Measurements from ENCODE around the gene IZUMO4.

IZUMO4 gene

GRCh38 chr19:2120821-2121220 lies 24.1 kb downstream of the IZUMO4 start:
- TF ChIP-seq CTCF (IDR thresholded peaks at IDR 0.05; ENCODE audit: low read depth, low read length), result no peak
- no peaks in the 10 kb centered on the region for H3K9me3 ChIP-seq
- no peak for DNase-seq
- H3K36me3 ChIP-seq, result peaks cover 85% of the 10 kb centered on the region
- H3K4me1 ChIP-seq, result no peaks in the 10 kb centered on the region
- H3K27me3 ChIP-seq, result no peaks in the 10 kb centered on the region
- H3K4me3 ChIP-seq (ENCODE audit: low read depth, low read length), result no peak overlapping the region

GRCh38 chr19:2121416-2122051 lies 24.8 kb downstream of the IZUMO4 start:
- no peaks in the 10 kb centered on the region for H3K4me1 ChIP-seq
- no peak for TF ChIP-seq CTCF (IDR thresholded peaks at IDR 0.05; ENCODE audit: low read depth, low read length)

GRCh38 chr19:2122251-2122650 lies 25.5 kb downstream of the IZUMO4 start:
- TF ChIP-seq CTCF (IDR thresholded peaks at IDR 0.05; ENCODE audit: low read depth, low read length), result no peak
- Histone ChIP-seq H3K4me1 (no peaks in the 10 kb centered on the region), H3K36me3 (peaks cover 81% of the 10 kb centered on the region), H3K4me3 (ENCODE audit: low read depth, low read length) (no peak overlapping the region), H3K27me3 (no peaks in the 10 kb centered on the region), H3K9me3 (no peaks in the 10 kb centered on the region)
- DNase-seq, result no peak

More at GRCh38 chr19:2121416-2122051, 24.8 kb downstream of the IZUMO4 start:
- peaks cover 82% of the 10 kb centered on the region for H3K36me3 ChIP-seq
- H3K27me3 ChIP-seq, result no peaks in the 10 kb centered on the region
- H3K4me3 ChIP-seq (ENCODE audit: low read depth, low read length), result no peak overlapping the region
- H3K9me3 ChIP-seq, result no peaks in the 10 kb centered on the region
- no peak for DNase-seq

GRCh38 chr19:2122982-2123381 lies 26.3 kb downstream of the IZUMO4 start:
- Histone ChIP-seq H3K9me3 (no peaks in the 10 kb centered on the region), H3K27me3 (no peaks in the 10 kb centered on the region), H3K4me3 (ENCODE audit: low read depth, low read length) (no peak overlapping the region), H3K4me1 (no peaks in the 10 kb centered on the region), H3K36me3 (peaks cover 81% of the 10 kb centered on the region)
- DNase-seq, result no peak
- no peak for TF ChIP-seq CTCF (IDR thresholded peaks at IDR 0.05; ENCODE audit: low read depth, low read length)

GRCh38 chr19:2123682-2124387 lies 27.1 kb downstream of the IZUMO4 start:
- Histone ChIP-seq H3K4me3 (ENCODE audit: low read depth, low read length) (no peak overlapping the region), H3K27me3 (no peaks in the 10 kb centered on the region), H3K36me3 (peaks cover 73% of the 10 kb centered on the region), H3K9me3 (no peaks in the 10 kb centered on the region), H3K4me1 (no peaks in the 10 kb centered on the region)
- no peak for DNase-seq
- TF ChIP-seq CTCF (IDR thresholded peaks at IDR 0.05; ENCODE audit: low read depth, low read length), result no peak

- peaks cover 56% of the 10 kb centered on the region for H3K36me3 ChIP-seq
Measured at GRCh38 chr19:2126879-2127518, 30.3 kb downstream of the IZUMO4 start.

More at GRCh38 chr19:2126879-2127518, 30.3 kb downstream of the IZUMO4 start:
- H3K4me3 ChIP-seq (ENCODE audit: low read depth, low read length), result no peak overlapping the region
- no peaks in the 10 kb centered on the region for H3K4me1 ChIP-seq
- DNase-seq, result no peak
- TF ChIP-seq CTCF (IDR thresholded peaks at IDR 0.05; ENCODE audit: low read depth, low read length), result no peak
- no peaks in the 10 kb centered on the region for H3K27me3 ChIP-seq
- H3K9me3 ChIP-seq, result no peaks in the 10 kb centered on the region
